AG09319 (cell line): ENCODE results near the gene ITGA3.

Experiments
- DNase-seq: peaks from one replicate; pipeline ENCODE4 v3.0.0-alpha.2; 2010; ENCODE audit warnings: low read depth; ENCODE audit errors: extremely low read depth
- TF ChIP-seq, protein P1 (sequence below): IDR thresholded peaks from 2 replicates; pipeline ENCODE4 v1.5.1; 2011; ENCODE audit warnings: low read depth, mild to moderate bottlenecking, inconsistent platforms, low read length, moderate library complexity

Gene ITGA3

GRCh38 chr17:50132104-50132794 lies 76.3 kb downstream of the ITGA3 start:
- no peak for DNase-seq
- TF ChIP-seq, protein P1, sequence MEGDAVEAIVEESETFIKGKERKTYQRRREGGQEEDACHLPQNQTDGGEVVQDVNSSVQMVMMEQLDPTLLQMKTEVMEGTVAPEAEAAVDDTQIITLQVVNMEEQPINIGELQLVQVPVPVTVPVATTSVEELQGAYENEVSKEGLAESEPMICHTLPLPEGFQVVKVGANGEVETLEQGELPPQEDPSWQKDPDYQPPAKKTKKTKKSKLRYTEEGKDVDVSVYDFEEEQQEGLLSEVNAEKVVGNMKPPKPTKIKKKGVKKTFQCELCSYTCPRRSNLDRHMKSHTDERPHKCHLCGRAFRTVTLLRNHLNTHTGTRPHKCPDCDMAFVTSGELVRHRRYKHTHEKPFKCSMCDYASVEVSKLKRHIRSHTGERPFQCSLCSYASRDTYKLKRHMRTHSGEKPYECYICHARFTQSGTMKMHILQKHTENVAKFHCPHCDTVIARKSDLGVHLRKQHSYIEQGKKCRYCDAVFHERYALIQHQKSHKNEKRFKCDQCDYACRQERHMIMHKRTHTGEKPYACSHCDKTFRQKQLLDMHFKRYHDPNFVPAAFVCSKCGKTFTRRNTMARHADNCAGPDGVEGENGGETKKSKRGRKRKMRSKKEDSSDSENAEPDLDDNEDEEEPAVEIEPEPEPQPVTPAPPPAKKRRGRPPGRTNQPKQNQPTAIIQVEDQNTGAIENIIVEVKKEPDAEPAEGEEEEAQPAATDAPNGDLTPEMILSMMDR, result no peak

DNA sequence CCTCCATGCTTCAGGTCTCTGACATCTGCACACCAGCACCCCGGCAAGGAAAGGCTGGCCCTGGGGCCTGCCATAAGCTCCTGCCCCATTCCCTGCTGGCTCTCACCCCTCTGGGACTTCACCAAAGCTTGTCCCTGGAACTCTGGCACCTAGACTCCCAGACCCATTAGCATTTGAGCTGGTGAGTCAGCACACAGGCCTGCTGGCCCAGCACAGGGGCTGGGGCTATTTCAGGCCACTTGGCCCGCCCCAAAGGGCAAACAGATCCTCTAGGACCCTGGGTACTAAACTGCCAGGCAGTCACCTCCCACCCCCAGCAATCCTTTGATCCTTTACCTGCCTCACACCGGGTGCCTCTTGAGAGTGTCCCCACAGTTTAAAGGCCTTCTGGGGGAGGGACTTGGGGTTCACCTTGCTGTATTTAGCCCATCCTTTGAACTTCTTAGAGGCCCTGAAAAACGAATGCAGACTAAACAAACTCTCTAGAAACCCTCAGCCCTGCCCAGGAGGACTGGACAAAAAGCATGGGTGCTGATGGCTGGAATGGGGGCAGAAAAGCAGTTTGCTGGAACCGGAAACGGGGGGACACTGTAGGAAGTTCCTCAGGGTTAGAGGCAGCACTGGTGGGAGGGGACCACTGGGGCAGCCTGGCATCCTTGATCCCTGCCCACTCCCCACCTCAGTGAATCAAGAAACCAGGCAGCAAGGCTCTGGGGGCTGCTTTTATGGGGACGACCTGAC lies 77.3 kb downstream of the ITGA3 start:
- DNase-seq, result no peak
- TF ChIP-seq, protein P1, result no peak

GRCh38 chr17:50133769-50134099 lies 77.8 kb downstream of the ITGA3 start:
- TF ChIP-seq, protein P1, result no peak
- DNase-seq, result no peak

DNA sequence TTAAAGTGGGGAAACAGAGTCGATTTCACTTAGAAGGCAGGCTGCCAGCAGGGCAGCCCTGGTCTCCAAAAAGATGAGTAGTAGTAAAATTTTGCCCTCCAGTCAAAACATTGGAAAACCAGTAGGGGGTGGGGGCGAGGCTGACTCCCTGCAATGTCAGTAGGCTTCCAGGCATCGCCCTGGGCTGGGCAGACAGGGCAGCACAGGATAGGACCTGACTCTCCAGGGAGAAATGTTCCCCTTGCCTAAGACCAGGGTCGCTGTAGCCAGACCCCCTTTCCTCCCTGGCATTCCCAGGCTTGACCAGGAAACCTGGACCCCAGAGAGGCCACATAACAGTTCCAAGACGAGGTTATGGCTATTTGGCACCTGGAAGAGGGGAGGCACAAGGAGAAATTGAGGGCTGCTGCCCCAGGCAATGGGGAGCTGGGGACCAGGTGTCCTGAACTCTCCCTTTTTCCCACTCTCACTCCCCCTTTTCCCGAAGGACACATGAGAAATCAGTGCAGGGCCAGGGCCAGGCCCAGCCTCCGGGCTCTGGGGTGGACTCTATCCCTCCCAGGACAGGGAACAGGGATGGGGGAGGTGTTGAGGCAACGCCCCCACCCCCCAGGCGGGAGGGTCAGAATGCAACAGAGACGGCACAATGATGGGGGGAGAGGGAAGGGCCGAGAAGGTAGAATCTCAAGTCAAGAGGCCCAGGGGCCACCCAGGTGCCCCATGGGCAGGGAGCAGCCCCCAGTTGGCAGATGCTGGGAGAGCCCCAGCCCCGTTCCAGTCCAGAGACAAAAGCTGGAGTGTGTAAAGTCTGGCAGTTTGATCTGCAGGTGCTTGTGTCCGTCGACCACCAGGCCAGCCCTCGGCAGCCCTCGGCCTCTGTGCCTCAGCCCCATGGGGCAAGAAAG lies 78.5 kb downstream of the ITGA3 start:
- TF ChIP-seq, protein P1, result peak; percentile 14; the same call in 1 of the 2 replicates
- DNase-seq, result no peak

- TF ChIP-seq, protein P1, result no peak
- no peak for DNase-seq
Observed at GRCh38 chr17:50135316-50136095, 79.6 kb downstream of the ITGA3 start.

- TF ChIP-seq, protein P1, result no peak
- no peak for DNase-seq
Observed at GRCh38 chr17:50136096-50136687, 80.3 kb downstream of the ITGA3 start.
